MCF 10A (cell line): ENCODE results near the gene TFCP2. TPM values are rescaled to one million over a fixed set of nuclear protein-coding genes. Genes with fewer than 3 reads are reported as not detected.

Experiments
- BruUV-seq: library from RNA; stranded (reverse); fragments of 400-500 nt; replicated peaks from 2 replicates; lab custom pipeline; 2021; lab: Mats Ljungman, UMichigan
- CTCF ChIA-PET: fragments of 300-600 bp; sonication (Branson Sonifier 250); formaldehyde crosslinking; extraction: SDS; loops from one replicate; lab custom pipeline; 2021; ENCODE audit warnings: antibody characterized with exemption, inconsistent platforms; lab: Yijun Ruan, JAX
- POLR2A ChIA-PET: fragments of 300-600, 350-650 bp; sonication (Branson Sonifier 250); formaldehyde crosslinking; extraction: SDS; loops from one replicate; lab custom pipeline; 2020; ENCODE audit warnings: antibody characterized with exemption, inconsistent platforms; lab: Yijun Ruan, JAX
- DNase-seq: peaks from one replicate; pipeline ENCODE4 v3.0.0-alpha.2; 2018; ENCODE audit not compliant: unreplicated experiment
- H3K27ac Mint-ChIP-seq: one replicate; pipeline ENCODE4 v1.8.0; 2022; ENCODE audit warnings: mild to moderate bottlenecking, low read depth, mixed read lengths; ENCODE audit not compliant: unreplicated experiment
- H3K27me3 Mint-ChIP-seq: one replicate; pipeline ENCODE4 v1.8.0; 2022; ENCODE audit warnings: mixed read lengths; ENCODE audit not compliant: insufficient read depth, unreplicated experiment
- H3K36me3 Mint-ChIP-seq: one replicate; pipeline ENCODE4 v1.8.0; 2022; ENCODE audit warnings: mild to moderate bottlenecking, moderate library complexity, mixed read lengths; ENCODE audit not compliant: insufficient read depth, unreplicated experiment
- H3K4me1 Mint-ChIP-seq: one replicate; pipeline ENCODE4 v1.8.0; 2022; ENCODE audit warnings: mixed read lengths; ENCODE audit not compliant: insufficient read depth, unreplicated experiment
- H3K4me3 Mint-ChIP-seq: one replicate; pipeline ENCODE4 v1.8.0; 2022; ENCODE audit warnings: mild to moderate bottlenecking, moderate library complexity, mixed read lengths; ENCODE audit not compliant: unreplicated experiment
- H3K9me3 Mint-ChIP-seq: one replicate; pipeline ENCODE4 v1.8.0; 2022; ENCODE audit warnings: mixed read lengths; ENCODE audit not compliant: unreplicated experiment
- CTCF ChIP-seq: fragments of 200-600 bp; IDR thresholded peaks from one replicate; pipeline ENCODE4 v1.8.0; 2022; ENCODE audit warnings: antibody characterized with exemption, mild to moderate bottlenecking; ENCODE audit not compliant: unreplicated experiment
- intact Hi-C: fragments of 100-400 bp; cut with micrococcal nuclease; formaldehyde crosslinking; loops from 2 replicates; pipeline ENCODE4 v1.14.1; 2022
- total RNA-seq: library from RNA; stranded (reverse); gene quantifications from 2 replicates; pipeline ENCODE4 v1.2.3, GENCODE V29; 2022

Gene TFCP2
- total RNA-seq, 1 experiment from 2014 or later = 34.9 TPM

GRCh38 chr12:51219322-51219721 is 46.4 kb upstream of the TFCP2 start:
- H3K36me3 Mint-ChIP-seq = no peaks in the 10 kb centered on the region
- no peaks in the 10 kb centered on the region for H3K27me3 Mint-ChIP-seq
- H3K9me3 Mint-ChIP-seq = no peaks in the 10 kb centered on the region
- peaks cover 6% of the 10 kb centered on the region for H3K4me1 Mint-ChIP-seq
- DNase-seq = no peak
- TF ChIP-seq CTCF = no peak
- intact Hi-C loops = loop anchor here (1.0 to 5.0 kb wide), 3 partner anchors 20 to 172 kb away; partner anchors contain the start of genes LETMD1 and TFCP2
- ChIA-PET CTCF (interaction anchor here (1.6 kb wide), 2 partner anchors 11 to 15 kb away, joined by 5 to 7 read pairs; no protein-coding TSS in a partner anchor), POLR2A (interaction anchor here (1.2 to 3.3 kb wide), 5 partner anchors 10 to 137 kb away, joined by 3 to 38 read pairs (median 6); partner anchors contain the start of gene DAZAP2)
- BruUV-seq = no TSS peak
- H3K4me3 Mint-ChIP-seq = no peak overlapping the region
- H3K27ac Mint-ChIP-seq = no peak overlapping the region

GRCh38 chr12:51218607-51219161 is 45.7 kb upstream of the TFCP2 start:
- Mint-ChIP-seq H3K27ac (peak overlapping the region; percentile 85), H3K4me3 (peak overlapping the region; percentile 74), H3K27me3 (no peaks in the 10 kb centered on the region), H3K4me1 (peaks cover 6% of the 10 kb centered on the region), H3K9me3 (no peaks in the 10 kb centered on the region), H3K36me3 (no peaks in the 10 kb centered on the region)
- no peak for TF ChIP-seq CTCF
- ChIA-PET CTCF (interaction anchor here (0.6 to 1.6 kb wide), 4 partner anchors 8 to 633 kb away, joined by 3 to 7 read pairs (median 4); no protein-coding TSS in a partner anchor), POLR2A (interaction anchor here (0.6 to 3.3 kb wide), 15 partner anchors 10 to 392 kb away, joined by 3 to 38 read pairs (median 4); partner anchors contain the start of genes CSRNP2 and DAZAP2)
- intact Hi-C loops = loop anchor here (1.0 to 5.0 kb wide), 3 partner anchors 21 to 171 kb away; partner anchors contain the start of genes LETMD1 and TFCP2
- no TSS peak for BruUV-seq
- DNase-seq = no peak

GRCh38 chr12:51217968-51218606 is 45.2 kb upstream of the TFCP2 start, which contains the start of gene POU6F1:
Gene POU6F1, minus strand, starts transcription at chr12:51218062. Its CDS starts 11,226 bp downstream, at chr12:51206836.
- BruUV-seq = TSS peak; percentile 61
- ChIA-PET CTCF (interaction anchor here (0.6 to 1.6 kb wide), 4 partner anchors 9 to 632 kb away, joined by 3 to 7 read pairs (median 4); no protein-coding TSS in a partner anchor), POLR2A (interaction anchor here (0.6 to 3.3 kb wide), 19 partner anchors 11 to 1130 kb away, joined by 3 to 38 read pairs (median 4); partner anchors contain the start of genes CSRNP2 and DAZAP2)
- Mint-ChIP-seq H3K36me3 (no peaks in the 10 kb centered on the region), H3K27ac (peak within 1 kb of the TSS; percentile 85), H3K9me3 (no peaks in the 10 kb centered on the region), H3K27me3 (no peaks in the 10 kb centered on the region), H3K4me1 (peaks cover 6% of the 10 kb centered on the region), H3K4me3 (peak within 1 kb of the TSS; percentile 74)
- DNase-seq = peak; percentile 72
- TF ChIP-seq CTCF = peak; percentile 65
- intact Hi-C loops = loop anchor here (2.0 to 5.0 kb wide), 2 partner anchors 45 to 171 kb away; partner anchors contain the start of genes LETMD1 and TFCP2
